Erythroblast (primary cell): Measurements from ENCODE around the gene PPT2.
"Not testable (repeated sequence)": the region's sequence is repeated elsewhere in the genome, so short reads cannot be mapped to it uniquely, and the experiment has no call there.

Source experiments
- DNase-seq, 2 experiments: peaks; one replicate each; lab custom pipeline; 2025; lab: John Stamatoyannopoulos, UW
- GATA1 ChIP-seq: IDR thresholded peaks from 2 replicates; pipeline ENCODE4 v1.6.1; 2011; ENCODE audit warnings: low read depth, mild to moderate bottlenecking, control low read depth, low read length, moderate library complexity
- POLR2A ChIP-seq: IDR thresholded peaks from 2 replicates; pipeline ENCODE4 v1.6.1; 2011; ENCODE audit warnings: mild to moderate bottlenecking, low read length

The PPT2 gene

DNA sequence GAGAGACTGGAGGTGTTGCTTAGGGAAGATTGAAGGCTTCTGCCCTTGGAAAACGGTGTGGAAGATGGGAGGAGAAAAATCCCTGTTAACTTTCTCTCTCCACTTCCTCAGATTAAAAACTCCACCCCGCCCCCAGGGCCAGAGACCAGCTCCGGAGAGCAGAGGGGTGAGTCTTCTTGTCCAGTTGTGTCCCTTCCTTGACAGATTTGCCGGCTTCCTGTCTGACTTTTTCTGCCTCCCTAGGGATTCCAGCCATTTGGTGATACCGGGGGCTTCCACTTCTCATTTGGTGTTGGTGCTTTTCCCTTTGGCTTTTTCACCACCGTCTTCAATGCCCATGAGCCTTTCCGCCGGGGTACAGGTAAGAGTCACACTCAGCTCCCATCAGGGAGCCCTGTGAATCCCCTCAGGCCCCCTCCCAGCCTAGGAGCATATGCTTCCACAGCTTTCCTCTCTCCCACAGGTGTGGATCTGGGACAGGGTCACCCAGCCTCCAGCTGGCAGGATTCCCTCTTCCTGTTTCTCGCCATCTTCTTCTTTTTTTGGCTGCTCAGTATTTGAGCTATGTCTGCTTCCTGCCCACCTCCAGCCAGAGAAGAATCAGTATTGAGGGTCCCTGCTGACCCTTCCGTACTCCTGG, 25.9 kb downstream of the PPT2 start:
- DNase-seq, result no peak
- TF ChIP-seq POLR2A, result no peak
- TF ChIP-seq GATA1, result no peak

DNA sequence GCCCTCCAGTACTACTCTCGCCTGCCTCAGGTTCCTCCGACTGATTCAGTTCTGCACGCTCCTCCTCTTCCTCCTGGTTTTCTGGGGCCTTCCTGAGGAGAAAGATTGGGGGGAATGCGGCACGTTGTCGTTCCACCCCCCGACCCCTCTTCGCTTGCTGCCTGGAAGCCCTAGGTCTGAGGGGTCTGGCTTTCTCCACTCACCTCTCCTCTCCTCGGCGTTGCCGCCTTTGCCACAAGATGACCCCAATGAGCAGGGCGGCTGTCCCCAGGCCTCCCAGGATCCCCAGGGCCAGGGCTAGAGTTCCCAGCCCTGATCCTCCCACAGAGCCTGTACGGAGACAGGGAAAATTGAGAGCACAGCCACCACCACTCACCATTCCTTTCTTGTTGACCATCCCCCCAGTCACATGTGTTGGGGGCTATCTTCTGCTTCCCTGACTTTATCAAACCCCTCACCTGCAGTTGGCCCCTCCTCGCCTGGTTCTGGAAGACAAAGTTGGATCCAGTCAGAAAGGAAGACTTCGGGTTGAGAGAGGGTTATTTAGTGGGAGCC, 27.3 kb downstream of the PPT2 start:
- TF ChIP-seq POLR2A (no peak), GATA1 (no peak)
- no peak for DNase-seq

DNA sequence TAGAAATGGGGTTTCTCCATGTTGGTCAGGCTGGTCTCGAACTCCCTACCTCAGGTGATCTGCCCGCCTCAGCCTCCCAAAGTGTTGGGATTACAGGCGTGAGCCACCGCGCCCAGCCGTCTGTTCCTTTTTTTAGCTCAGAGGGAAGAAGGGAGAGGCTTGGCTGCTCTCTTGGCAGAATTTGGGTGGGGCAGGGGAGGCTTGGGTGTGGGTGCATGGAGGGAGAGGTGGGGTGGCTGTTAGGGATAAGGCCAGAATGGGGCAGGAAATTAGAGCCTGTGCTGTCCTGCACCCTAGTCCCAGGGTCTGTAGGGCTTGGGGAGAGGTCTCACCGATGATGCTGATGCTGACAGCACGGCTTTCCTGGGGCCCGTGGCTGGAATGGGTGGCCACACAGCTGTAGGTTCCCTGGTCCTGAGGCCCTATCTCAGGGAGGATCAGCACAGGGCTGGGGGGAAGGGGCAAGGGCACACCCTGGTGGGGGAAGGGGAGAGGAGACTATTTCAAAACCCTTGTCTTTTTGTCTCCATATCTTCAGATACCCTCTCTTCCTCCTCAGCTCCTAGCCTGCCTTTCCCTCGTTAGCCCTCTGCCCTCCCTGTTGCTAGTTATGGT, 28.1 kb downstream of the PPT2 start:
- TF ChIP-seq GATA1 (no peak), POLR2A (peak; percentile 36)

DNA sequence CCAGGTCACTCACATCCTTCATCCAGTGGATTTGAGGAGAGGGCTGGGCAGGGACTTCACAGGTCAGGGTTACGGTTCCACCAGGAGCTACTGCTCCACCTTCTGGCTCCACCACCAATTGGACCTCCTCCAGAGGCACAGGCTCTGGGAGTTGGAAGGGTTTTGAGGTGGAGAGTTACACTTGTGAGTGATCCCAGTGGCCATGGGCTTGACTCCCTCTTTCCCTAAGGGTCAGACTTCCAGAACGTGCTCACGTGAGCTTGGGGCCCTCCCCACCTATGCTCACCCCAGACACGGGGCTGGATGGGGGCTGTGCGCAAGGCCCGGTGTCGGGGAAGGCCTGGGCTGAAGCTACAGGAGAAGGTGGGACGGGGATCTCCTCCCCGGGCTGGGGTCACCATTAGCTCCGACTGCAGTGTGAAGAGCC, 28.6 kb downstream of the PPT2 start:
- TF ChIP-seq POLR2A (no peak), GATA1 (no peak)
- no peak for DNase-seq

More for the DNA sequence above, 28.1 kb downstream of the PPT2 start:
- DNase-seq, result peak; percentile 74 to 76

DNA sequence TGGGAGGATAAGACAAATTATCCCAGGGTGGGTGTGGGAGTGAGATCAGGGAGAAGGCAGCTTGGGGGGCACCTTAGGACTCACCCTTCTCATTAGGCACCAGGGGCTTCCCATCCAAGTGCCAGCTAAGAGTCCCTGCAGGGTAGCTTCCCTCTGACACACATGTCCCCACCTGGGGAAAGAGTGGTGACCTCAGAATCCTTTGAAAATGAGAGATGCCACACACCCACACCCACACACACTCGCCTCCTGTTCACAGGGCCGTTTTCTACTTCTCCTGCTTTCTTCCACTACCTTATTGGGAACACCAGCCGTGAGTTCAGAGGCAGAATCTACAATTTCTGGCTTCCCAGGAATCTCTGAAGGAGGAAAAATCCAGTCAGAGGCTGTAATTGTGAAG, 29.1 kb downstream of the PPT2 start:
- no peak for DNase-seq
- TF ChIP-seq GATA1 (no peak), POLR2A (no peak)

DNA sequence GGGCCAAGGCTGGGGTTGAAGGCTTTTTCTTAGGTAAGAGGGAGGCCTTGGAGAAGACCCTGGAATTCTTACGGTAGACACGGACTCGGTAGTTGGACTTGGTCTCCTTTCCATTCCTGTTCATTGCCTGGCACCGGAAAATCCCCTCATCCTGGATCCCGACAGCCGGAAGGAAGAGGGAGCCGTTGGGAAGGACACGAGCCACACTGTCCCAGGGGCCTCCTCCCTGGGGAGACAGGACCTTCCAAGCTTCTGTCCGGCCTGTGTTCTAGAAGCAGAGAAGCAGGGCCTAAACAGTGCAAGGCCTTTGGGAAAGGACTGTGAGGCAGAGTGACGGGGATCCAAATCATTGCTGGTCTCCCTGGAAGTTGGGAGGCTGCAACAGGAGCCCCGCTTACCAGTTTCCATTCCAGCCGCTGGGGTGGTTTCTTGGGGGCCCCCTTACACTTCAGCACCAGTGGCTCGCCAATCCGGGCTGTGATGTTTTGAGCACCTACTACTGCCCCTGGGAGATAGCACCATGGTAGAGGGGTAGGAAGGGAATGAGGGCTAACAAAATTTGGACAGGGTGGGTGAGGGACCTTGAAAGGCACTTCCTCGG, 29.6 kb downstream of the PPT2 start:
- TF ChIP-seq POLR2A (no peak), GATA1 (no peak)
- DNase-seq, result no peak

DNA sequence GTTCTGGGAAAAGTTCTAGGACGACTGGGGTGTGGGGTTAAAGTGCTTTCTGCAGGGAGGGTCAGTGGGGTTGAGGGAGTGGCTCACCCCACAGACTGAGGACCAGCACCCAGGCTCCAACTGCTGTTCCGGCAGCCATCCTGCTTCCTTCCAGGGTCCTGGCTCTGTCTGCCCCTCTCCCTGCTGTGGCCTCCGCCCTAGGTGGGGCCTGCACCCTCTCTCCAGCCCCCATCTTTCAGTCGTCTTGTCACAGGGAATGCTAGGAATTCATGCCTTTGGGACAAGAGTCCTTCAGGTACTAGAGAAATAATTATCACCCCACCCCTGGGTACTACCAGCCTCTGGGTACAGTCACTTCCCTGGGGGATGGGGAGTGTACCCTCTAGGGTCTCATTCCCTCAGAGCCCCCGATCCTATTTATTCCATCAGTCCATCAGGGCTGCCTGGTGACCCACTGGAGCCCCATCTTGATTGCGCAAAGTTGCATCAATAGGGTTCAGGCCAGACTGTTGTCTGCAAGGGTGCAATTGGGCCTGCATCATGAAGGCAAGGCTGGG, 30.2 kb downstream of the PPT2 start, which contains the start of gene AGER:
TSS of gene AGER (minus strand) at position 170 of the 557 bp plus-strand sequence. CDS start at position 139, 31 bp downstream.
- DNase-seq, result peak in 1 of 2 experiments; percentile 70
- TF ChIP-seq GATA1 (no peak), POLR2A (peak; percentile 57)

DNA sequence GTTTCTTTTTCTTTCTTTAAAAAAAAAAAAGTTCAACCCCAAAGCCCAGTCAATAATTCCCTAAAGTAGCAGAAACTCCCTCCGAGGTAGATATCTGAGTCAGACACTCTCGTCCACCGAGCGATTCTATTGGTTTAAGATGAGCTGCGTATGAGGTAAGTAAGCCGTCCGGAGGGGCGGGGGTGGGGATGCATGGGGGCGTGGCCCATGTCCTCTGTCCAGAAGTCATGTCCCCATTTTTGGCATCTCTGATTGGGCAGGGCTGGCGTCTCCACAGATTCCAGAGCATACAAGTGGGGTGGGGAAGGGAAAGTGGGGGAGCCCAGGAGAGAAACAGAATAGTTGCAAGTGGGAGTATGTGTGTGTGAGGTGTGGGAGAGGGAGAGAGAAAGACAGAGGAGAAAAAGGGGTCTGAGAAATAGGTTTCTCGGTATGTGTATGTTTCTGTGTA, 31.8 kb downstream of the PPT2 start:
- peak; percentile 93 to 94 for DNase-seq

DNA sequence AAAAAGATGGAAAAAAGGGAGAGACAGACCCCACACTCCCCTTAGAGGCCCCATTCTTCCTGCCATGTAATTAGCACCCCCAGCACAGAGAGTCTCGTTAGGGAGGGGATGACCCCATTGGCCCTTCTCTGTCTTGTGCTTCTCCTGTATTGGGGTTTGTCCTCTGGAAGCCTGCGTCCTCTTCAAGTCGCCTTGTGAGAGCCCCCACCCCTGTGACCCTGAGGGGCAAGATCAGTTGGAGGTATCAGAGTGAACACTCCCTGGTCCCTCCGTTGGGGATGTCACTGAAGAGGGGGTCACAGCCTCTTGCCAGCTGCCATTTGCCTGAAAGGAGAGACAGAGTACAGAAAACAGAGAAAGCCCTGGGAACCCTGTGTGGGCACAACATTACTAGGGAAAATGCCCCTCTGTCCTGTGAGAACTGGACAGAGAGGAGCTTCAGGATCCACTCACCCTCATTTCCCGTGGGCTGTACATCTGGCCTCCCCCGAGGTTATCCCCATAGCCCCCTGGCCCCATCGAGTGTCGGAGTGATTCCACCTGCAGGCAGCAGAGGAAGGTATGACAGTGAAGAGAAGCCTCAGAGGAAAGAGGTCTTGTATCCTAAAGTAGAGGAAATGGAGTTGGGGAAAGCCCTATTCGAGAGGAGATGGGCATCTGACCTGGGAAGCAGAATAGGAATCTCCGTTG, 32.4 kb downstream of the PPT2 start:
- DNase-seq, result not testable (repeated sequence)

DNA sequence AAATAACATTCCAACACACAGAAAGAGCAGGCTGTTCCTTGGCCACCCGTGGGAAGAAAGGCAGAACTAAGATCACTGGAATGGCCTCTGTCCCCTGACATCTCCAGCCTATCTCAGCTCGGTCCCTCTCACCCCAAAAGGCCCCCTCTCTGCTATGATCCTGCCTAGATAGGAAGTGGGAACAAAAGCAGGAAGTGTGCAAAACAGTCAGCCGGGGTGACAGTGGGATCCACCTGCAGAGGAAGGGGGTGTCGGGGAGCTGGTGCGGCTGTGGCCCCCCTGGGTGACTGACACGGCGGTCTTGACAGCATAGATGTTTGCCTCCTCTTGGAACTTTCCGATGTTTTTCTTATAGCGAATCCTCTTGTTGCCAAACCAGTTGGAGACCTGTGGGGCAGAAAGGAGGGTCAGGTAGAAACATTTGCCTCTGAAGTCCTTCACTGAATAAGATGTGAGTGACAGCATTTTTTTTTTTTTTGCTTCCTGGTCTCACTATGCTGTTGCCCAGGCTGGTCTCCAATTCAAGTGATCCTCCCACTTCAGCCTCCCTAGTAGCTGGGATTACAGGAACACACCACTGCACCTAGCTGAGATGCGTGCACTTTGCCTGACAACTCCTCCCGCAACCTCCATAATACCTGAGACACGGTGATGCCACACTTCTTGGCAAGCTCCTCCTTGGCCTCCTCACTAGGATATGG, 33.2 kb downstream of the PPT2 start:
- DNase-seq, result no peak

DNA sequence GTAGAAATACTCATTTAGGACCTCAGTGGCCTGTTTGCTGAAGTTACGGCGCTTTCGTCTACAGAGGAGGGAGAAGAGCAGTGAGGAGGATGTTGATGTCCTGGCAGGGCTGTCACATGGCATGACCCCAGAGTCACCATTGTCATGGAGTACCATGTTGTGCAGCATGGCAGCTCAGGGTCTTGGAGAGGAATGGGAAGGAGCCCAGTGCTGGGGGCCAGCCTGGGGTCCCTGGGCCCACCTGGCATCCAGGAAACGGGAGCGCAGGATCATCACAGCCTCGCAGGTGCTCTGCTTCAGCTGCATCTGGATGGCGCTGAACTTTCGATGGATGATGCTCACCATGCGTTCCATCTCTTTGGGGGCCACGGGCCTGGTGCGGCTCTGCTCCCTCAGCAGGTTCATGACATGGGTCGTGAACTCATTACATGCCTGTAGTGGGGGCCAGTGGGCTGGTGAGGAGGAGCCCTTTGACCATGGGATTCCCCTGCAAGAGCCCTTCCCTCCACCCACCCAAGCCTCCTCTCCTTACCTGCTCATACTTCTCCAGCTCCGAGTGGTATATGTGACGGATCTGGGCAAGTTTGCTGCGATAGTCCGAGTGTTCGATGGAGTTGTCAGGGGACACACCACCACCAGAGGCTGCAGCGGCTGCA, 33.9 kb downstream of the PPT2 start:
- DNase-seq, result not testable (repeated sequence)

More for the DNA sequence above, 33.2 kb downstream of the PPT2 start:
- TF ChIP-seq POLR2A (no peak), GATA1 (no peak)

DNA sequence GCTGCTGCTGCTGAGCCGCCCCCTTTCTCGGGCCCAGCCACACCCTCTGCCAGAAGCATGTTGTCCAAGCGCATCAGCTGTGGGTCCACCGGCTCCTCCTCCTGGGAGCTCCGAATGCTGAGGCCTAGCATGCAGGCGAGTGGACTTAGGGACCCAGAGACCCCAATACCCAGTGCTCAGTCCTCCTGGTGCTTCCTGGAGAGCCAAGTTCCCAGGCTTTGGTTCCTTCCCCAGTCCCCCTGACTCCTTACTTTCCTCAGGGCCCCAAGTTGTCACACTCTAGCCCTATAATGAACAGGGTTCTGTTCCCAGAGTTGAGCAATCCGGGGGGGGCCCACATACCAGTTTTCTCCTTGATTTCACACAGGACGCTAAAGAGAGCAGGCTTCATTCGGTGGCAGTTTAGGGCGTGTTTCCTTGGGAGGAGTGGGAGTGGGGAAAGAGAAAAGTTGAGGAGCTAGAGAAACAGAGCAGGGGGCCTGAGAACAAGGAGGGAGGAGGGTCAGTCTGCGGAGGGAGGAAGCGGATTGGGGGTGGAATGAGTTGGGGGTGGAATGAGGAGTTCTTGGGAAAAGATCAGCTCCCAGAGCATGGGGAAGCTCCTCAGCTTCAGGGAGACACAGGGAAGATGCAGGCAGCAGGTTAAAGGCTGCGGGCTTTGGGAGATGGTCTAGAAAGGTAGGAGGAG, 34.6 kb downstream of the PPT2 start:
- DNase-seq, result no peak
- TF ChIP-seq GATA1 (no peak), POLR2A (no peak)
